Testis (tissue), 3 donors: Measurements from ENCODE around the gene RCOR1. TPM values are rescaled to one million over a fixed set of nuclear protein-coding genes. Genes with fewer than 3 reads are reported as not detected.

Source experiments
- DNase-seq: peaks from one replicate; pipeline ENCODE4 v3.0.0-alpha.2; 2019
- H3K27ac ChIP-seq, 2 donors: fragments of 200-600 bp; sonication (generic); one replicate each; pipeline ENCODE4 v1.5.1; 2019
- H3K27me3 ChIP-seq: fragments of 200-600 bp; sonication (generic); one replicate; pipeline ENCODE4 v1.5.1; 2019
- H3K36me3 ChIP-seq: fragments of 200-600 bp; sonication (generic); one replicate; pipeline ENCODE4 v1.5.1; 2017; ENCODE audit warnings: low read depth; ENCODE audit errors: missing control alignments
- H3K4me1 ChIP-seq: fragments of 200-600 bp; sonication (generic); one replicate; pipeline ENCODE4 v1.5.1; 2019
- H3K4me3 ChIP-seq, 2 donors: fragments of 200-600 bp; sonication (generic); one replicate each; pipeline ENCODE4 v1.5.1; 2017 to 2019
- H3K9me3 ChIP-seq: fragments of 200-600 bp; sonication (generic); one replicate; pipeline ENCODE4 v1.5.1; 2017
- POLR2A ChIP-seq: fragments of 450-650 bp; IDR thresholded peaks from one replicate; pipeline ENCODE4 v1.6.1; 2017; ENCODE audit warnings: antibody characterized with exemption, mild to moderate bottlenecking, moderate library complexity
- WGBS, 2 donors: methylation state at CpG; one replicate each; pipeline ENCODE4 v1.1.5; 2018; 5-methylcytosine and 5-hydroxymethylcytosine counted together
- intact Hi-C: fragments of 100-400 bp; cut with DNase I; formaldehyde crosslinking; loops from one replicate; pipeline ENCODE4 v1.15.1; 2023; ENCODE audit warnings: low total_unique reads
- polyA plus RNA-seq: library from polyadenylated mRNA; stranded (reverse); fragments of 350-450 nt; fragmentation: Illumina TruSeq; extraction: RNeasy Lipid Tissue Mini Kit (QIAGEN cat#74804); gene quantifications from one replicate; pipeline ENCODE4 v1.2.3, GENCODE V29; 2014; ENCODE audit warnings: low read depth, low replicate concordance; ENCODE audit not compliant: insufficient read depth
- total RNA-seq, 2 donors: library from RNA; depleted of rRNA; stranded (reverse); fragments of >200 nt; gene quantifications; one replicate each; pipeline ENCODE4 v1.2.3, GENCODE V29; 2016
- TF ChIP-seq, protein P1 (sequence below), 3 experiments: fragments of 450-650 bp in 2 of 3; fragments of 200-600 bp in 1 of 3; sonication (generic) in 1 of 3; IDR thresholded peaks; one replicate each; pipeline ENCODE4 v1.5.1; 2016 to 2019; ENCODE audit warnings: antibody characterized with exemption in 3 of 3, mild to moderate bottlenecking in 2 of 3, moderate library complexity in 1 of 3

Gene RCOR1
- total and polyA plus RNA-seq, 3 donors from 2014 or later, result 33.8 to 37.8 (median 33.9) TPM

- H3K27me3 ChIP-seq, result no peaks in the 10 kb centered on the region
- no peaks in the 10 kb centered on the region for H3K36me3 ChIP-seq
- no peaks in the 10 kb centered on the region for H3K9me3 ChIP-seq
- H3K27ac ChIP-seq, result no peak overlapping the region
- no peak overlapping the region for H3K4me3 ChIP-seq
- peaks cover 19% of the 10 kb centered on the region for H3K4me1 ChIP-seq
- no peak for TF ChIP-seq POLR2A
- TF ChIP-seq, protein P1, sequence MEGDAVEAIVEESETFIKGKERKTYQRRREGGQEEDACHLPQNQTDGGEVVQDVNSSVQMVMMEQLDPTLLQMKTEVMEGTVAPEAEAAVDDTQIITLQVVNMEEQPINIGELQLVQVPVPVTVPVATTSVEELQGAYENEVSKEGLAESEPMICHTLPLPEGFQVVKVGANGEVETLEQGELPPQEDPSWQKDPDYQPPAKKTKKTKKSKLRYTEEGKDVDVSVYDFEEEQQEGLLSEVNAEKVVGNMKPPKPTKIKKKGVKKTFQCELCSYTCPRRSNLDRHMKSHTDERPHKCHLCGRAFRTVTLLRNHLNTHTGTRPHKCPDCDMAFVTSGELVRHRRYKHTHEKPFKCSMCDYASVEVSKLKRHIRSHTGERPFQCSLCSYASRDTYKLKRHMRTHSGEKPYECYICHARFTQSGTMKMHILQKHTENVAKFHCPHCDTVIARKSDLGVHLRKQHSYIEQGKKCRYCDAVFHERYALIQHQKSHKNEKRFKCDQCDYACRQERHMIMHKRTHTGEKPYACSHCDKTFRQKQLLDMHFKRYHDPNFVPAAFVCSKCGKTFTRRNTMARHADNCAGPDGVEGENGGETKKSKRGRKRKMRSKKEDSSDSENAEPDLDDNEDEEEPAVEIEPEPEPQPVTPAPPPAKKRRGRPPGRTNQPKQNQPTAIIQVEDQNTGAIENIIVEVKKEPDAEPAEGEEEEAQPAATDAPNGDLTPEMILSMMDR (IDR thresholded peaks at IDR 0.05), result no peak
- WGBS, 2 donors, result 96 to 97% methylated on average over 6 of the region's 6 CpGs
- intact Hi-C loops, result loop anchor here (10.0 kb wide), 1 partner anchor 217 kb away; no protein-coding TSS in a partner anchor
- no peak for DNase-seq
Measured at GRCh38 chr14:102697501-102697900, 105.1 kb downstream of the RCOR1 start.

DNA sequence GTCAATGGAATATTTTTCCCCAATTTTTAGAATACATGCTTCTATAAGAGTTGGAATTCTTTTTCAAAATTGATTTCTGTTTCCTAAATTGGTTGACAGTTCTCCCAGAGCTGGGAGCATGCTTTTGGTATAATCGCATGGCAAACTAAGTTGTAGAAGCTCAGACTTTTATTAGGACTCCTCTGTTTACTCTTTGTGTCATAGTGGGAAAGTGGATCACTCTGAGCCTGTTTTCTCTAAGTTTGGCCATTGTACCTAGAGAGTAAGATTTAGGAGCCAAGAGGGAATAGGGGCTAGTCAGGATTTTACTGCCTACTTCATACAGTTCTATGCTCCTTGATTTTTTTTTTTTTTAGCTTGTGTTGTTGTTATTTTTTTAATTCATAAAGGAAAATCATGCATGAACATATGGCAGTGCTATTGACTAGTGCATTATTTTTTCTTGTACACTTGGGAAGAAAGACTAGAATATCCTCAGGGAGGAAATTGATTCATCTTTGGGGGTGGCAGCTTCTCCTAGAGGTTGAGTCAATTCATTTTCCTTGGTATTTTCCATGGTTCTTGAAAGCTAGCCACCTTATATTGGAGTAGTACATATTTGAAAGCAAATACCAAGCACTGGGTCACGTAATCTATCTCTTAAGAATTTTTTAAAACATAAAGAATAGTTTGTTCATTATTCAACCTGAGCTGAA, 107.1 kb downstream of the RCOR1 start:
- H3K27me3 ChIP-seq, result no peaks in the 10 kb centered on the region
- H3K4me3 ChIP-seq, result no peak overlapping the region
- TF ChIP-seq, protein P1 (IDR thresholded peaks at IDR 0.05), result no peak
- no peak for TF ChIP-seq POLR2A
- no peak overlapping the region for H3K27ac ChIP-seq
- H3K4me1 ChIP-seq, result peaks cover 15% of the 10 kb centered on the region
- DNase-seq, result no peak
- no peaks in the 10 kb centered on the region for H3K36me3 ChIP-seq
- no peaks in the 10 kb centered on the region for H3K9me3 ChIP-seq
- WGBS, 2 donors, result 87 to 93% methylated on average over 2 of the region's 2 CpGs
- intact Hi-C loops, result loop anchor here (10.0 kb wide), 1 partner anchor 215 kb away; no protein-coding TSS in a partner anchor

- Histone ChIP-seq H3K36me3 (no peaks in the 10 kb centered on the region), H3K4me1 (no peaks in the 10 kb centered on the region), H3K4me3 (no peak overlapping the region), H3K27me3 (no peaks in the 10 kb centered on the region), H3K27ac (no peak overlapping the region), H3K9me3 (no peaks in the 10 kb centered on the region)
- DNase-seq, result no peak
- intact Hi-C loops, result no loop called here
- TF ChIP-seq, protein P1 (IDR thresholded peaks at IDR 0.05), result no peak
- TF ChIP-seq POLR2A, result no peak
- 85 to 88% methylated on average over 9 of the region's 9 CpGs for WGBS, 2 donors
Measured at GRCh38 chr14:102708494-102708893, 116.0 kb downstream of the RCOR1 start.

- 89 to 93% methylated on average over 6 of the region's 6 CpGs for WGBS, 2 donors
- intact Hi-C loops, result no loop called here
Measured at GRCh38 chr14:102711207-102711606, 118.8 kb downstream of the RCOR1 start.

More at GRCh38 chr14:102711207-102711606, 118.8 kb downstream of the RCOR1 start:
- H3K36me3 ChIP-seq, result no peaks in the 10 kb centered on the region
- no peaks in the 10 kb centered on the region for H3K4me1 ChIP-seq
- no peaks in the 10 kb centered on the region for H3K9me3 ChIP-seq
- H3K27me3 ChIP-seq, result no peaks in the 10 kb centered on the region
- DNase-seq, result no peak
- no peak overlapping the region for H3K27ac ChIP-seq
- no peak for TF ChIP-seq POLR2A
- TF ChIP-seq, protein P1 (IDR thresholded peaks at IDR 0.05), result no peak
- no peak overlapping the region for H3K4me3 ChIP-seq
